Measurements from ENCODE around the gene CNNM2.

Gene CNNM2

GRCh38 chr10:102869258-102870198 is 48.6 kb upstream of the CNNM2 start, which contains the start of gene AS3MT (continued):
- no peak for TF ChIP-seq ZSCAN5A (tag by site-specific recombination; IDR thresholded peaks at IDR 0.05)
- TF ChIP-seq ZNF211 (tag by site-specific recombination; IDR thresholded peaks at IDR 0.05; ENCODE audit: low read depth) = no peak
- no peak for TF ChIP-seq ZNF214 (tag by site-specific recombination; IDR thresholded peaks at IDR 0.05; ENCODE audit: borderline replicate concordance)
- TF ChIP-seq ZBTB44 (tag by site-specific recombination; IDR thresholded peaks at IDR 0.05) = no peak
- TF ChIP-seq ZNF266 (tag by site-specific recombination; IDR thresholded peaks at IDR 0.05; ENCODE audit: low read depth) = no peak
- TF ChIP-seq ZNF776 (tag by site-specific recombination; IDR thresholded peaks at IDR 0.05; ENCODE audit: borderline replicate concordance) = no peak
- no peak for TF ChIP-seq GLI4 (tag by site-specific recombination; IDR thresholded peaks at IDR 0.05)
- TF ChIP-seq ZNF175 (tag by site-specific recombination; IDR thresholded peaks at IDR 0.05) = no peak
- TF ChIP-seq ZNF24 (tag by site-specific recombination; IDR thresholded peaks at IDR 0.05) = no peak
- no peak for TF ChIP-seq YY2 (tag by site-specific recombination; IDR thresholded peaks at IDR 0.05)
- TF ChIP-seq ZNF155 (tag by site-specific recombination; IDR thresholded peaks at IDR 0.05) = no peak
- TF ChIP-seq ZNF76 (tag by site-specific recombination; IDR thresholded peaks at IDR 0.05; ENCODE audit: borderline replicate concordance, low read depth) = no peak
- no peak for TF ChIP-seq ZNF433 (tag by site-specific recombination; IDR thresholded peaks at IDR 0.05; ENCODE audit: low read depth)
- TF ChIP-seq ZNF777 (tag by site-specific recombination; IDR thresholded peaks at IDR 0.05; ENCODE audit: borderline replicate concordance) = no peak
- TF ChIP-seq AEBP2 (tag by site-specific recombination; IDR thresholded peaks at IDR 0.05; ENCODE audit: borderline replicate concordance) = no peak
- no peak for TF ChIP-seq ZNF157 (tag by site-specific recombination; IDR thresholded peaks at IDR 0.05)

- H3K4me1 ChIP-seq (ENCODE audit: control insufficient read depth, insufficient read depth, low read length) = peaks cover 3% of the 10 kb centered on the region
- peaks cover 0 to 23% of the 10 kb centered on the region in 2 experiments; a peak in 2 of 3 replicates for H3K36me3 ChIP-seq (ENCODE audit: control insufficient read depth in 2 of 2, insufficient read depth in 1 of 2, low read length in 2 of 2)
- ChIA-PET POLR2A (interaction anchor here (1.9 kb wide), 1 partner anchor 15 kb away, joined by 19 read pairs; the partner anchor contains the start of gene BORCS7), CTCF (interaction anchor here (0.9 kb wide), 1 partner anchor 33 kb away, joined by 6 read pairs; the partner anchor contains the start of gene CYP17A1)
- H3K27ac ChIP-seq (ENCODE audit: extremely low read depth, low read depth, low read length) = no peak overlapping the region
- no peaks in the 10 kb centered on the region for H3K9me3 ChIP-seq (ENCODE audit: control insufficient read depth, insufficient read depth, low read depth, low read length)
- no peak overlapping the region for H3K4me3 ChIP-seq (ENCODE audit: low read depth, low read length)
- TF ChIP-seq ZNF843 (tag by site-specific recombination; IDR thresholded peaks at IDR 0.05) (no peak), ZBTB1 (tag by site-specific recombination; IDR thresholded peaks at IDR 0.05) (no peak), ZFP37 (tag by site-specific recombination; IDR thresholded peaks at IDR 0.05) (no peak), ZNF654 (tag by site-specific recombination; IDR thresholded peaks at IDR 0.05; ENCODE audit: low read depth) (no peak), ZNF391 (tag by site-specific recombination; IDR thresholded peaks at IDR 0.05; ENCODE audit: borderline replicate concordance, low read depth) (no peak), ZSCAN18 (tag by site-specific recombination; IDR thresholded peaks at IDR 0.05) (no peak), ZNF248 (tag by site-specific recombination; IDR thresholded peaks at IDR 0.05) (no peak), ZBTB10 (tag by site-specific recombination; IDR thresholded peaks at IDR 0.05) (no peak), ZNF394 (tag by site-specific recombination; IDR thresholded peaks at IDR 0.05; ENCODE audit: borderline replicate concordance) (no peak), ZNF23 (tag by site-specific recombination; IDR thresholded peaks at IDR 0.05; ENCODE audit: borderline replicate concordance) (no peak), ZNF621 (tag by site-specific recombination; IDR thresholded peaks at IDR 0.05) (no peak), ZNF610 (tag by site-specific recombination; IDR thresholded peaks at IDR 0.05; ENCODE audit: borderline replicate concordance) (no peak)
Observed at GRCh38 chr10:102870221-102870620, 47.9 kb upstream of the CNNM2 start.

Data from HEK293 (cell line).